H9 (cell line): ENCODE measurements around the gene GAN. TPM values are rescaled to one million over a fixed set of nuclear protein-coding genes. Genes with fewer than 3 reads are reported as not detected.

Source experiments
- DNase-seq: peaks from one replicate; pipeline ENCODE4 v3.0.0-alpha.2; 2017
- H2AFZ ChIP-seq: one replicate; pipeline ENCODE4 v1.6.1; 2013; ENCODE audit warnings: mild to moderate bottlenecking, low read length, control low read depth, moderate library complexity
- H2AK5ac ChIP-seq: 2 replicates; pipeline ENCODE4 v1.6.1; 2013; ENCODE audit warnings: low read length, control low read depth, mixed read lengths; ENCODE audit not compliant: insufficient read length
- H2BK120ac ChIP-seq: one replicate; pipeline ENCODE4 v1.6.1; 2013; ENCODE audit warnings: low read depth, mild to moderate bottlenecking, low read length, control low read depth, inconsistent platforms; ENCODE audit not compliant: poor library complexity, severe bottlenecking
- H2BK12ac ChIP-seq: 2 replicates; pipeline ENCODE4 v1.6.1; 2013; ENCODE audit warnings: low read length, control low read depth, mixed read lengths, low read depth; ENCODE audit not compliant: insufficient read length
- H2BK15ac ChIP-seq: 2 replicates; pipeline ENCODE4 v1.6.1; 2013; ENCODE audit warnings: low read depth, low read length, control low read depth
- H2BK20ac ChIP-seq: one replicate; pipeline ENCODE4 v1.6.1; 2013; ENCODE audit warnings: low read depth, mild to moderate bottlenecking, low read length, control low read depth, inconsistent platforms; ENCODE audit not compliant: poor library complexity, severe bottlenecking
- H2BK5ac ChIP-seq: 2 replicates; pipeline ENCODE4 v1.6.1; 2013; ENCODE audit warnings: low read length, control low read depth, mixed read lengths; ENCODE audit not compliant: insufficient read length
- H3K14ac ChIP-seq: 2 replicates; pipeline ENCODE4 v1.6.1; 2013; ENCODE audit warnings: low read length, control low read depth; ENCODE audit not compliant: insufficient read depth
- H3K18ac ChIP-seq: 2 replicates; pipeline ENCODE4 v1.6.1; 2013; ENCODE audit warnings: low read depth, mild to moderate bottlenecking, mixed read lengths, low read length, control low read depth; ENCODE audit not compliant: insufficient read length
- H3K23ac ChIP-seq: 2 replicates; pipeline ENCODE4 v1.6.1; 2013; ENCODE audit warnings: low read length, control low read depth, mixed read lengths, low read depth; ENCODE audit not compliant: insufficient read length
- H3K23me2 ChIP-seq: 2 replicates; pipeline ENCODE4 v1.6.1; 2013; ENCODE audit warnings: low read depth, mild to moderate bottlenecking, mixed read lengths, low read length, control low read depth; ENCODE audit not compliant: insufficient read length, poor library complexity, severe bottlenecking
- H3K27ac ChIP-seq: 2 replicates; pipeline ENCODE4 v1.5.1; 2013; ENCODE audit warnings: low read length, control low read depth, mixed read lengths, low read depth; ENCODE audit not compliant: insufficient read length
- H3K27me3 ChIP-seq: 2 replicates; pipeline ENCODE4 v1.6.1; 2013; ENCODE audit warnings: low read length, control low read depth, inconsistent platforms; ENCODE audit not compliant: insufficient read depth
- H3K4ac ChIP-seq: 2 replicates; pipeline ENCODE4 v1.6.1; 2013; ENCODE audit warnings: low read depth, mild to moderate bottlenecking, control low read depth, inconsistent platforms, low read length, moderate library complexity
- H3K4me1 ChIP-seq: 2 replicates; pipeline ENCODE4 v1.6.1; 2013; ENCODE audit warnings: low read length, control low read depth, inconsistent platforms; ENCODE audit not compliant: insufficient read depth
- H3K4me2 ChIP-seq: 2 replicates; pipeline ENCODE4 v1.6.1; 2013; ENCODE audit warnings: low read length, control low read depth, mixed read lengths; ENCODE audit not compliant: insufficient read length, insufficient read depth
- H3K56ac ChIP-seq: 2 replicates; pipeline ENCODE4 v1.6.1; 2013; ENCODE audit warnings: low read depth, mild to moderate bottlenecking, mixed read lengths, low read length, control low read depth; ENCODE audit not compliant: insufficient read length
- H3K79me1 ChIP-seq: 2 replicates; pipeline ENCODE4 v1.6.1; 2013; ENCODE audit warnings: low read depth, mild to moderate bottlenecking, moderate library complexity, low read length, control low read depth, inconsistent platforms; ENCODE audit not compliant: insufficient read depth, poor library complexity, severe bottlenecking
- H3K79me2 ChIP-seq: 2 replicates; pipeline ENCODE4 v1.6.1; 2013; ENCODE audit warnings: low read length, control low read depth, inconsistent platforms; ENCODE audit not compliant: insufficient read depth
- H3K9ac ChIP-seq: 2 replicates; pipeline ENCODE4 v1.6.1; 2013; ENCODE audit warnings: low read length, control low read depth, mixed read lengths; ENCODE audit not compliant: insufficient read length; ENCODE audit errors: extremely low read depth
- H3K9me3 ChIP-seq: one replicate; pipeline ENCODE4 v1.6.1; 2013; ENCODE audit warnings: low read depth, low read length, inconsistent platforms; ENCODE audit not compliant: control insufficient read depth
- H3T11ph ChIP-seq: one replicate; pipeline ENCODE4 v1.6.1; 2013; ENCODE audit warnings: mild to moderate bottlenecking, low read length, control low read depth, inconsistent platforms
- H4K20me1 ChIP-seq: one replicate; pipeline ENCODE4 v1.6.1; 2013; ENCODE audit not compliant: control insufficient read depth, insufficient read length, insufficient read depth
- H4K5ac ChIP-seq: 2 replicates; pipeline ENCODE4 v1.6.1; 2013; ENCODE audit warnings: low read depth, mild to moderate bottlenecking, mixed read lengths, low read length, control low read depth; ENCODE audit not compliant: insufficient read length
- H4K8ac ChIP-seq: replicated peaks from 2 replicates; pipeline ENCODE4 v1.6.1; 2013; ENCODE audit warnings: low read length, control low read depth, mixed read lengths, low read depth; ENCODE audit not compliant: insufficient read length
- H4K91ac ChIP-seq: 2 replicates; pipeline ENCODE4 v1.6.1; 2013; ENCODE audit warnings: low read depth, mild to moderate bottlenecking, moderate library complexity, mixed read lengths, low read length, control low read depth; ENCODE audit not compliant: insufficient read length
- H3K27ac Mint-ChIP-seq, 3 experiments: 2 replicates in 2 of 3; 3 replicates in 1 of 3; pipeline ENCODE4 v1.8.0; 2020 to 2021; ENCODE audit warnings: mixed read lengths in 3 of 3, mild to moderate bottlenecking in 1 of 3, moderate library complexity in 1 of 3
- H3K27me3 Mint-ChIP-seq: 2 replicates; pipeline ENCODE4 v1.8.0; 2021; ENCODE audit warnings: low read depth, mild to moderate bottlenecking, moderate library complexity, mixed read lengths
- H3K36me3 Mint-ChIP-seq, 3 experiments: 2 replicates in 2 of 3; 3 replicates in 1 of 3; pipeline ENCODE4 v1.8.0; 2020 to 2021; ENCODE audit warnings: low read depth in 3 of 3, mixed read lengths in 3 of 3; ENCODE audit not compliant: insufficient read depth in 1 of 3
- H3K4me1 Mint-ChIP-seq, 2 experiments: 2 replicates each; pipeline ENCODE4 v1.8.0; 2020; ENCODE audit warnings: mixed read lengths in 2 of 2
- H3K4me3 Mint-ChIP-seq, 2 experiments: 2 replicates in 1 of 2; 3 replicates in 1 of 2; pipeline ENCODE4 v1.8.0; 2020 to 2021; ENCODE audit warnings: mild to moderate bottlenecking in 2 of 2, mixed read lengths in 2 of 2, moderate library complexity in 1 of 2
- H3K9me3 Mint-ChIP-seq, 2 experiments: 2 replicates in 1 of 2; 3 replicates in 1 of 2; pipeline ENCODE4 v1.8.0; 2020; ENCODE audit warnings: mild to moderate bottlenecking in 2 of 2, mixed read lengths in 2 of 2, moderate library complexity in 1 of 2
- CTCF ChIP-seq: fragments of 200-600 bp; sonication (generic); conservative IDR thresholded peaks from 3 replicates; pipeline ENCODE4 v1.8.0; 2021; ENCODE audit warnings: antibody characterized with exemption, mild to moderate bottlenecking
- WGBS: extraction: QIAGEN DNeasy Blood & Tissue Kit; methylation state at CpG from one replicate; pipeline ENCODE4 v1.1.7; 2013; ENCODE audit warnings: missing lambda C conversion rate, low lambda C conversion rate, mixed read lengths; ENCODE audit not compliant: insufficient read length; ENCODE audit errors: extremely low coverage; 5-methylcytosine and 5-hydroxymethylcytosine counted together
- total RNA-seq: library from RNA; stranded (reverse); gene quantifications from 2 replicates; pipeline ENCODE4 v1.2.1, GENCODE V29; 2021

Gene GAN
- total RNA-seq, 1 experiment from 2014 or later = 20.9 TPM

- Mint-ChIP-seq H3K36me3 (peaks cover 4 to 61% (median 26%) of the 10 kb centered on the region in 3 experiments; a peak in 6 of 7 replicates), H3K9me3 (no peaks in the 10 kb centered on the region), H3K4me1 (peaks cover 2 to 3% of the 10 kb centered on the region in 2 experiments; a peak in 2 of 4 replicates), H3K27me3 (no peaks in the 10 kb centered on the region), H3K4me3 (no peak overlapping the region), H3K27ac (no peak overlapping the region)
- Histone ChIP-seq H2BK120ac (no peak overlapping the region), H4K91ac (no peak overlapping the region), H2BK15ac (no peak overlapping the region), H3T11ph (no peak overlapping the region), H4K5ac (no peak overlapping the region), H3K79me2 (no peaks in the 10 kb centered on the region), H4K20me1 (no peaks in the 10 kb centered on the region), H3K79me1 (no peaks in the 10 kb centered on the region), H3K9me3 (no peaks in the 10 kb centered on the region), H4K8ac (no peak overlapping the region), H3K4ac (no peak overlapping the region), H3K23ac (no peak overlapping the region), H2BK5ac (no peak overlapping the region), H3K56ac (no peak overlapping the region), H3K27ac (no peak overlapping the region), H3K4me1 (no peaks in the 10 kb centered on the region), H3K14ac (no peak overlapping the region), H2BK12ac (no peak overlapping the region), H3K18ac (no peak overlapping the region), H3K4me2 (no peak overlapping the region), H2AK5ac (no peak overlapping the region), H2BK20ac (no peak overlapping the region), H3K27me3 (no peaks in the 10 kb centered on the region), H2AFZ (no peak overlapping the region), H3K9ac (no peak overlapping the region), H3K23me2 (no peaks in the 10 kb centered on the region)
- DNase-seq = no peak
- no CpG with 5 or more reads among the region's 1 CpG for WGBS
- no peak for TF ChIP-seq CTCF
Measured at GRCh38 chr16:81371106-81371505, 56.3 kb downstream of the GAN start.
